Fibroblast of skin of scalp (primary cell): ENCODE measurements around the gene MYZAP.

ENCODE experiments used
- DNase-seq: peaks from one replicate; pipeline ENCODE4 v3.0.0-alpha.2; 2013

MYZAP gene

DNA sequence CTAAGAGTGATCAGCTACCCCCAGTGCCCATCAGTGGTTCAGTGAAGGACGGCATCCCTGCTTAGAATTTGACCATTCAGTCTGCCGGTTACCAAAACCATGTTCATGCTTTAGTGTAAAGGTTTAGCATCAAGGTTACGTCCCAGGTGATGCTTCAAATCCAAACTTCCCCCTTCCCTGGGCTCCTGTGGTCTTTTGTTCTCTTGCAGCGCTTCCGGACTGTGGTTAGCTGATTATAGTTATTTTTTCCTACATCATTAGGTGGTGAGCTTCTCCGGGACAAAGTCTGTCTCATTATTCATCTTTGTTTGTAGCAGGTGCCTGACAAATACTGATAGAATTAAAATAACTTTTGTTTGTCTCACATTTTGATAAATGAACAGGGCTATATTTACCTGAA, 28.3 kb upstream of the MYZAP start:
- DNase-seq, result no peak

GRCh38 chr15:57565311-57565710, 26.4 kb upstream of the MYZAP start:
- DNase-seq, result no peak

- no peak for DNase-seq
Measured at GRCh38 chr15:57566834-57567233, 24.9 kb upstream of the MYZAP start.

GRCh38 chr15:57567891-57568290, 23.8 kb upstream of the MYZAP start:
- DNase-seq, result no peak

- DNase-seq, result no peak
Measured at GRCh38 chr15:57568299-57568698, 23.4 kb upstream of the MYZAP start.

DNA sequence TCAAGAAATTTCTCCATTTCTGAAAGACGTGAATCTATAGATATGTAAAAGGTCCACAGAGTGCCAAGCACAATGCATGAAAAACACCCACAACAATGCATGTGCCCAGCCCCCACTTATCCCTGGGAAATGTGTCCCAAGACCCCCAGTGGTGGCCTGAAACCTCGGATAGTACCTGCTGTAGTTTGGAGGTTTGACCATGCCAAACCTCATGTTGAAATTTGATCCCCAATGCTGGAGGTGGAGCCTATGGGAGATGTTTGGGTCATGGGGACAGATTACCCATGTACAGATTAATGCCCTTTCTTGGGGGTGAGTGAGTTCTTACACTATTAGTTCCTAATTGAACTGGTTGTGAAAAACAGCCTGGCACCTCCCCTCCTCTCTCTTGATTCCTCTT, 21.4 kb upstream of the MYZAP start:
- DNase-seq, result no peak

GRCh38 chr15:57570994-57571393, 20.7 kb upstream of the MYZAP start:
- DNase-seq, result peak; percentile 23

GRCh38 chr15:57571725-57572124, 20.0 kb upstream of the MYZAP start:
- no peak for DNase-seq

DNA sequence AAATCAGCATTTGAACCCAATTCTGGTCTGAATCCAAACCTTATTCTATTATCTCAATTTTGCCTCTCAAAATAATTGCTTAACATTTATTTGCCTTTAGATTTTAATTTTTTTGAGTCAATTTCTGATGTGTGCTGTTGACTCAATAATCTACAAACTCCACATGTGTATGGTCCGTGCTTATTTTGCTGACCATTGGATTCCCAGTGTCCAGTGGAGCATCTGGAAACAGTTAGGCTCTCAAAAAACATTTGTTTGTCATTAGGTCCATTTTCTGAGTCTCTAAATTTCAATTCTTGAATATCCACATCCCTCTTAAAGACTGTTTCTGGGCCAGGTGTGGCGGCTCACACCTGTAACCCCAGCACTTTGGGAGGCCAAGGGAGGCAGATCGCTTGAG, 19.2 kb upstream of the MYZAP start:
- DNase-seq, result no peak

DNA sequence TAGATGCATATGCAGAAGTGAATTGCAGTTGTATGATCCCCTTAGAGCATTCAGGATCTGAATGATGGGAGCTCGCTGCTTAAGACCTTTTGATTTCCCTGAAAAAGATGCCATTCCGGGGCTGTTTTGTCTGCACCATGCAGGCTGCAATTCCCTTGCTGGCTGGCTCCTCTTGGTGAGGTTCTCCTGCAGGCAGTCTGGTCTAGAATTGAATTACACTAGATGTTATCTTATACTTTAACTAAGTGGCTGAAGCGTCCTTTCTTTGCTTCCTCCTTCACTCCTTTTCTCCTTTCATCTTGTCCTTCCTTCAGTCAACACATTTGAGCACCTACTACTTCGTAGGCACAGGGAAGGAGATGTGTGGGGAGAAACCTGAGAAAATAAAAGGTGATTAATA, 18.6 kb upstream of the MYZAP start:
- DNase-seq, result no peak

DNA sequence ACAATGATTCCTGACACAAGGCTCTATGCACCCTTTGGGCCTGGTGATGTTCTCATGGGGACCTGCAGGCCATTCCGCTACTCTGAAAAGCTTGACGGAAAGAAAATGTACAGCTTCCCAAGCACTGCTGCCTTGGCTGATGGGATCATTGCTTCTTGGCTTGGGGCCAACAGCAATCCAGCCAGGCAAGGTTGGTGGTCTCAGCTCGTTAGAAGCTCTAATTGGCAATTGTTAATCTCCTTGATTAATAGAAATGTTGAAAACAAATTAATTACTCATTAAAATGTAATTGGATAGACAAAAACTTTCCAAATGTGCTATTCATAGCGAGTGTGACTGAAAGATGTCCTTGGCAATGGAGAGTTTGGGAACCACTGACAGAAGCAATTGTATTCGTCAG, 16.3 kb upstream of the MYZAP start:
- DNase-seq, result no peak

DNA sequence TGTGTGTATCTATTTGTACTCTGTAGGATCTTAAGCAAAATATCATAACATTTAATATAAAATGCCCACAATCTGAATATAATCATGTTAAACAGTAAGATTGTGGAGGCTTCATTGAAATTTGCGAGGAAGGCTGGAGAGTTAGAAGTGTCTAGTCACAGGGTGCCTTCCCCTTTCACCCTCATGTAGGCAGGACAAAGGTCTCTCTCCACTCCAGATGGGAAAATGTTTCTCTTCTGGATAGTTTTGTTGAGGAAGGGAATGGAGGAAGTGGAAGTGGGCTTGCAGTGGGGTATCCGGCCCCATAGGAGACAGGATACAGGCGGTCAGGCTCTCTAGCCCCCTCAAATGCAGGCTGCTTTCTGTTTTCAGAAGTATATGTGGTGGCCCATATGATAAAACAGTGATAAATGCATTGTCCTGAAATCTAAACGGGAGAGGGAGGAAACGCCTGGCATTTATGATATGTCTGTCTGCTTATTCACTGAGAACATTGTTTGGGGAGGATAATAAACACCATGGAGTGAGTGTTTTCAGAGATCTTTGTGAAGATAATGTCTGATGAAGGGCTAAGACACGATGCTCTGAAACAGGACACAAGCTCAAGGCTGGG, 13.3 kb upstream of the MYZAP start:
- no peak for DNase-seq

GRCh38 chr15:57580428-57580827, 11.3 kb upstream of the MYZAP start:
- no peak for DNase-seq

DNA sequence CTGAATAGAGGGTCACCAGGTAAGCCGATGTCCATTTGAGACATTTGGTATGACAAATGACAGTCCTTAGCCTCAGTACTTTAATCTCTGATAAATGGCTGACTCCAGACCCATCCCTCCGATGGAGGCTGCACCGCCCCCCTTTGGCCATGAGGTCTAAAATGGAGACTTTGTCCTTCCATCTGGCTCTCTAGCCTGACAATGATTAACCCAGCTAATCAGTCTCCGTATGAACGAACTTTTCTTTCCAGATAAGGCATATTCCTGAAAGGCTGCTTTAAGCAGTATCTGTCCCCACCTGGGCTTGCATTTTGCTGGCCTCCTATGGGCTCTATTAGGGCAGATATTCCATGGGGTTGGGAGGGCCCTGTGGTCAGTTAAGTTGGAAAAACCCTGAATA, 10.8 kb upstream of the MYZAP start:
- DNase-seq, result no peak

DNA sequence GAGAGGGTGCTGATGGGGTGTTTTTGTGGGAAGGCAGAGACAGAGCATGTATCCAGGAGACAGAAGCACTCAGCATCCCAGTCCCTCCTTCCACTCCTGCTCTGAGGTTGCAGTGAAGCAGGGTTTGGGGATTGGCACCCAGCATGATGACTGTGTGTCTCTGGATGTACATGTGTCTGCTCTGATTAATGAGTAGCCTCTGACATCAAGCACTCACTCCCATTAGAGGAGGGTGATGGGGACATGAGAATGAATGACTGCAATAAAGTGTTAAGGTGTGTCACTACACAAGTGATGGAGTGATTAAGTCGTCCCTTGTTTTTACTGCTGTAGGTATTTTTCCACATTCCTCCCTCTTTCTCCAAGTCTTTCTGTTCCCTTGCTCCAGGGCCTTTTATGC, 9.6 kb upstream of the MYZAP start:
- DNase-seq, result no peak

DNA sequence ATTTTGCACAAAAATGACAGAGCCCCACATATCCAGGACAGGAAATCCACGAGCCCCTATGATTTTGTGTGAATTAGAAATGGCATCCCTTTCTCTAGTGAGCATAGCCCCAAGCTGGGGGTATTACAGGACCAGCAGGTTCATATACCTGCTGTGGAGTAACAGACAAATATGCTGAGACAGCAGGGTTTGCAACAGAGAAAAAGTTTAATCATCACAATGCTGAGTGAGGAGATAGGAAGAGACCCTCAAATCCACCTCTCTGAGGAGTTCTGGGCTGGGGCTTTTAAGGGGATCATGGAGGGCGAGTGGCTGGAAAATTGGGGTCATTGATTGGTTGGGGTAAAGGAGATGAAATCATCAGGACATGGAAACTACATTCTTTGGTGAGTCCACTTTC, 8.4 kb upstream of the MYZAP start:
- no peak for DNase-seq

- DNase-seq, result no peak
Measured at GRCh38 chr15:57583720-57584119, 8.0 kb upstream of the MYZAP start.

- DNase-seq, result no peak
Measured at GRCh38 chr15:57586661-57587424, 4.9 kb upstream of the MYZAP start.

GRCh38 chr15:57589281-57589680, 2.4 kb upstream of the MYZAP start:
- peak; percentile 2 for DNase-seq

DNA sequence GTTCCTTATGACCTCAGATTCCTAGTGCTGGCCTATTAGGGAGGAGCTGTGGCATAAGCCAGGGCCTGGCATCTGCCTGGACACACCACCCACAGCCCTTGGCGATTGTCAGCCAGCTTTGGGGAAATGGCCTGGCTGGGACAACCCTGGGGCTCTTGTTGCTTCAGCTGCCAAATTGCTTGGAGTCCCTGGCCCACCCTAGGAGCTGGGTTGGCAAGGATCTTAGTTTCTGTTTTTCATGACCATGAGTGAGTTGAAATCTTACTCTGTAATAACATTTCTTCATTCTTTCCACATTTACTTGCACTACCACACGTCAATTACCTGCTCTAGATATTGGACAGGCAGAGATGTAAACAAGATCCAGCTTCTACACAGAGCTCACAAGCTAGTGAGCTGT, 1.9 kb upstream of the MYZAP start:
- no peak for DNase-seq

- no peak for DNase-seq
Measured at GRCh38 chr15:57591237-57591821, 375 bp upstream of the MYZAP start.

- no peak for DNase-seq
Measured at GRCh38 chr15:57592426-57592825, 722 bp downstream of the MYZAP start.

DNA sequence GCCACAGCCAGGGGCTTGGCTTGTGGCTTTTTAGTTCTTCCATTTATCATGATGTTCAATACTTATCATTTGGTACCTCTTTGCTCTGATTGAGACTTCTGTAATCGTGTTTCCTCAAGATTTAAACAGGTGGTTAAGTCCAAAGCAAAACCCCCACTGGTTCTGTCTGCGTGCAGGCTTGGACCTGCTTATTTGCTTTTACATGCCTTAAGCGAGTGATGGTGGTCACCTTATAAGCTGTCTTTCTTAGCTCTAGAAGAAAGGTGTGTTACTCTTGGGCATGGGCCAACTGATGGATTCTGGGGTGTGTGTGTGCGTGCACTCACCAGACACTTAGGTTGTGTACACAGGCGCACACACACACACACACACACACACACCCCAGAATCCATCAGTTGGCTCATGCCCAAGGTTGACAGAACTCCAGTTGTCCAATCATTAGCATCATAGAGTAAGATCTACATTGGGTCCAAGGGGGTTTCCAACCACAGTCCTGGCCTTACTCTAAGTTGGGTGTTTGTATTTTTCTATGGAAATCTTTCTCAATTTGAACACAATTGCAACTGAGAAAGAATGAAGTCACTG, 1.2 kb downstream of the MYZAP start:
- no peak for DNase-seq

DNA sequence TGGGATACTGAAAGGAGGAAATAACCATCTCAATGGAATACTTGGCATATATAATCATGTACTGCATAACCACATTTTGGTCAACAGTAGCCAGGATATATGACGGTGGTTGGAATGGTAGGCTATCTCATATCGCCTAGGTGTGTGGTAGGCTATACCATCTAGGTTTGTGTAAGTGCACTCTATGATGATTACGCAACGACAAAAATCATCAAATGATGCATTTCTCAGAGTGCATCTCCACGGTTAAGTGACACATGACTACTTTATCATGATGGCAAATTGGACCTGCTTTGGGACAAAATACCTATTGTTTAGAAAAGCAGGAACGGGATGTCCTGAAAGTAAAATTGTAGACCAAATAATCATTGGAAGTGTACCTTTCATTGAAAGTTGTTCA, 2.8 kb downstream of the MYZAP start:
- DNase-seq, result no peak
